HL-60 (cell line): ENCODE measurements around the gene HOXD1.

Source experiments
- POLR2AphosphoS5 ChIP-seq: IDR thresholded peaks from 2 replicates; pipeline ENCODE4 v1.6.1; 2012; ENCODE audit warnings: low read depth
- TF ChIP-seq, protein P1 (sequence below): IDR thresholded peaks from one replicate; pipeline ENCODE4 v1.5.1; 2011; ENCODE audit warnings: low read length, control low read depth, inconsistent platforms; ENCODE audit not compliant: insufficient read depth
- TF ChIP-seq, protein P2 (sequence below): IDR thresholded peaks from 2 replicates; pipeline ENCODE4 v1.6.1; 2012; ENCODE audit warnings: low read depth; ENCODE audit not compliant: insufficient replicate concordance

DNA sequence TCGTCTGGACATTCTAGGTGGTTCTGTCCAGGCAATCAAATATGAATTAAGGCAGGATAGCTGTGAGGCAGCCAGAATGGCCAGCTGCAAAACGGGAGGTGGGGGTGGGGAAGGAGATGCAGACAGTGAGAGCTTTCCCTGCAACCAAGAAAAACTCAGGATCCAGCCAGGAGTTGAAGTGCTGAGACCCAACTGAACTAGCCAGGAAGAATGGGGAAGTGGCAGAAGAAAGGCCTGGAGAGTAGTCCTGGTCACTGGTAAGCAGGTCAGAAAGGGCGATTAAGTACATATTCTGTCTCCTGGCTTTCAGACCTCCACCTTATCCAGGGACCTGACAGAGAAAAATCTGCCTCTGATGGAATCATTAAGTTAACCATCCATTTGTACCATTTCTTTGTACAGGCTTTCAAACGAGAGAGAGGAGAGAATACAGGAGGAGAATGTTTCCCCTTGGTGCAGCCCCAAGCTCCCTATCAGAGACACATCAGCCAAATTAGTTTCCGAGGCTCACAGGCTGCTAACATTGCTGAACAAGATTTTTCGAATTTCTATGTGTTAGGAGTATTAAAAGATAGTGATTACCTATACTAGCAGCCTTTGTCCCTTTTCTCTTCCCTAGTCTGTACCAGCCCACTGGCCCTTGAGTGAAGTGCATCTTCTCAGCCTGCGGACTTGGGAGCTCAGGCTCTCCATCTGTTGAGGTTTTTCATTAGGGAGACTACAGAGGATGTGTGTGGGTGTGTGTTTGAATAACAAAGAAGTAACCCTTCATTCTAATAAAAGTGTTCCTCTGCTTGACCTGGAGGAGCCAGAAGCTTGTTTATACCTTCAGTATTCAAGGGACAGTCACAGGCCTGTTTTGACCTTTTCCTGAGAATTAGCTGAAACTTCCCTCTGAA is 12.5 kb upstream of the HOXD1 start:
- TF ChIP-seq, protein P1, sequence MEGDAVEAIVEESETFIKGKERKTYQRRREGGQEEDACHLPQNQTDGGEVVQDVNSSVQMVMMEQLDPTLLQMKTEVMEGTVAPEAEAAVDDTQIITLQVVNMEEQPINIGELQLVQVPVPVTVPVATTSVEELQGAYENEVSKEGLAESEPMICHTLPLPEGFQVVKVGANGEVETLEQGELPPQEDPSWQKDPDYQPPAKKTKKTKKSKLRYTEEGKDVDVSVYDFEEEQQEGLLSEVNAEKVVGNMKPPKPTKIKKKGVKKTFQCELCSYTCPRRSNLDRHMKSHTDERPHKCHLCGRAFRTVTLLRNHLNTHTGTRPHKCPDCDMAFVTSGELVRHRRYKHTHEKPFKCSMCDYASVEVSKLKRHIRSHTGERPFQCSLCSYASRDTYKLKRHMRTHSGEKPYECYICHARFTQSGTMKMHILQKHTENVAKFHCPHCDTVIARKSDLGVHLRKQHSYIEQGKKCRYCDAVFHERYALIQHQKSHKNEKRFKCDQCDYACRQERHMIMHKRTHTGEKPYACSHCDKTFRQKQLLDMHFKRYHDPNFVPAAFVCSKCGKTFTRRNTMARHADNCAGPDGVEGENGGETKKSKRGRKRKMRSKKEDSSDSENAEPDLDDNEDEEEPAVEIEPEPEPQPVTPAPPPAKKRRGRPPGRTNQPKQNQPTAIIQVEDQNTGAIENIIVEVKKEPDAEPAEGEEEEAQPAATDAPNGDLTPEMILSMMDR: no peak
- TF ChIP-seq, protein P2, sequence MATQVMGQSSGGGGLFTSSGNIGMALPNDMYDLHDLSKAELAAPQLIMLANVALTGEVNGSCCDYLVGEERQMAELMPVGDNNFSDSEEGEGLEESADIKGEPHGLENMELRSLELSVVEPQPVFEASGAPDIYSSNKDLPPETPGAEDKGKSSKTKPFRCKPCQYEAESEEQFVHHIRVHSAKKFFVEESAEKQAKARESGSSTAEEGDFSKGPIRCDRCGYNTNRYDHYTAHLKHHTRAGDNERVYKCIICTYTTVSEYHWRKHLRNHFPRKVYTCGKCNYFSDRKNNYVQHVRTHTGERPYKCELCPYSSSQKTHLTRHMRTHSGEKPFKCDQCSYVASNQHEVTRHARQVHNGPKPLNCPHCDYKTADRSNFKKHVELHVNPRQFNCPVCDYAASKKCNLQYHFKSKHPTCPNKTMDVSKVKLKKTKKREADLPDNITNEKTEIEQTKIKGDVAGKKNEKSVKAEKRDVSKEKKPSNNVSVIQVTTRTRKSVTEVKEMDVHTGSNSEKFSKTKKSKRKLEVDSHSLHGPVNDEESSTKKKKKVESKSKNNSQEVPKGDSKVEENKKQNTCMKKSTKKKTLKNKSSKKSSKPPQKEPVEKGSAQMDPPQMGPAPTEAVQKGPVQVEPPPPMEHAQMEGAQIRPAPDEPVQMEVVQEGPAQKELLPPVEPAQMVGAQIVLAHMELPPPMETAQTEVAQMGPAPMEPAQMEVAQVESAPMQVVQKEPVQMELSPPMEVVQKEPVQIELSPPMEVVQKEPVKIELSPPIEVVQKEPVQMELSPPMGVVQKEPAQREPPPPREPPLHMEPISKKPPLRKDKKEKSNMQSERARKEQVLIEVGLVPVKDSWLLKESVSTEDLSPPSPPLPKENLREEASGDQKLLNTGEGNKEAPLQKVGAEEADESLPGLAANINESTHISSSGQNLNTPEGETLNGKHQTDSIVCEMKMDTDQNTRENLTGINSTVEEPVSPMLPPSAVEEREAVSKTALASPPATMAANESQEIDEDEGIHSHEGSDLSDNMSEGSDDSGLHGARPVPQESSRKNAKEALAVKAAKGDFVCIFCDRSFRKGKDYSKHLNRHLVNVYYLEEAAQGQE: no peak
- no peak for TF ChIP-seq POLR2AphosphoS5
